Measurements from ENCODE around the gene ATG2A.

ATG2A gene

GRCh38 chr11:64909653-64910343 lies 7.2 kb downstream of the ATG2A start:
- ChIA-PET POLR2A (no interaction called here), CTCF (interaction anchor here (2.4 kb wide), 1 partner anchor 62 kb away, joined by 7 read pairs; no protein-coding TSS in a partner anchor)
- no peak for TF ChIP-seq CTCF (IDR thresholded peaks at IDR 0.05; ENCODE audit: control extremely low read depth, extremely low read depth, low read depth, missing control alignments)
- no peak for DNase-seq (ENCODE audit: extremely low spot score)

- POLR2A ChIA-PET: no interaction called here
- DNase-seq (ENCODE audit: extremely low spot score): no peak
- CTCF ChIA-PET: interaction anchor here (2.4 kb wide), 1 partner anchor 61 kb away, joined by 7 read pairs; no protein-coding TSS in a partner anchor
- no peak for TF ChIP-seq CTCF (IDR thresholded peaks at IDR 0.05; ENCODE audit: control extremely low read depth, extremely low read depth, low read depth, missing control alignments)
These were observed 8.2 kb downstream of the ATG2A start for GRCh38 chr11:64908766-64909165.

- TF ChIP-seq CTCF (IDR thresholded peaks at IDR 0.05; ENCODE audit: control extremely low read depth, extremely low read depth, low read depth, missing control alignments): no peak
- CTCF ChIA-PET: interaction anchor here (1.0 to 2.1 kb wide), 3 partner anchors 12 to 59 kb away, joined by 3 to 6 read pairs (median 6); no protein-coding TSS in a partner anchor
- no peak for DNase-seq (ENCODE audit: extremely low spot score)
- POLR2A ChIA-PET: interaction anchor here (0.8 kb wide), 1 partner anchor 28 kb away, joined by 3 read pairs; the partner anchor contains the start of gene EHD1
These were observed 10.7 kb downstream of the ATG2A start for GRCh38 chr11:64906314-64906635.

- no peak for DNase-seq (ENCODE audit: extremely low spot score)
- TF ChIP-seq CTCF (IDR thresholded peaks at IDR 0.05; ENCODE audit: control extremely low read depth, extremely low read depth, low read depth, missing control alignments): no peak
- ChIA-PET CTCF (interaction anchor here (1.0 to 2.1 kb wide), 3 partner anchors 12 to 58 kb away, joined by 3 to 6 read pairs (median 6); no protein-coding TSS in a partner anchor), POLR2A (no interaction called here)
These were observed 11.3 kb downstream of the ATG2A start for GRCh38 chr11:64905516-64906313.

DNA sequence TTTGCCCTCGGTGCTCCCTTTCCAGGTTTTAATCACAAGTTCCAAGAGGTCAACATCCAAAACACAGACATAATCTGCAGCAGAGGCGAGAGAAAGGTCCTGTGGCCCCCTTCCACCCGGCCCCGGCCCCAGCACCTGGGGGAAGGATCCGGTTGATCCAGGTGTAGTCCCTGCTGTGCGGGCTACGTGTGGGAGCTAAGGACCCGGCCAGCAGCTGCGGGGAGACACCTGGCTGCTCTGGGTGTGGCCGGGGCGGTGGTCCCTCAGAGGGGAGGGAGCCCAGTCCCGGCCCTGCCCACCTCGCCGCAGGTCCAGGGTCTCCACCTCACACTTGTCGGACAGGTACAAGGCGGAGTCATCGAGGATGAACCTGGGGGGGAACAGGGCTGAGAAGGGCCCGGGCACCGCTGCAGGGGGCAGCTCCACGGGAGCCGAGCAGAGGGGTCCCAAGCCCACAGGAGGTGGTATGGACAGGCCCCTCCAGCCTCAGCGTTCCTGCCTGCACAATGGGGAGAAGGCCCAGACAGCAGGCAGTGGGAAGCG lies 13.6 kb downstream of the ATG2A start:
- CTCF ChIA-PET: interaction anchor here (3.2 kb wide), 1 partner anchor 16 kb away, joined by 8 read pairs; no protein-coding TSS in a partner anchor
- POLR2A ChIA-PET: interaction anchor here (0.5 kb wide), 1 partner anchor 1351 kb away, joined by 4 read pairs; no protein-coding TSS in a partner anchor
- no peak for DNase-seq (ENCODE audit: extremely low spot score)
- no peak for TF ChIP-seq CTCF (IDR thresholded peaks at IDR 0.05; ENCODE audit: control extremely low read depth, extremely low read depth, low read depth, missing control alignments)

Data from GM10248 (cell line).